ENCODE data around the gene PGD.

The PGD gene

GRCh38 chr1:10388387-10388715 is 10.5 kb upstream of the PGD start:
- Histone ChIP-seq H3K27ac (ENCODE audit: low read length, poor library complexity, severe bottlenecking) (no peak overlapping the region), H3K27me3 (ENCODE audit: control insufficient read depth in 1 of 2, insufficient read depth in 1 of 2, low read length in 2 of 2) (no peaks in the 10 kb centered on the region), H4K8ac (ENCODE audit: low read length) (no peak overlapping the region), H2BK15ac (ENCODE audit: low read depth, poor library complexity, severe bottlenecking) (no peak overlapping the region), H2AFZ (ENCODE audit: low read depth, low read length) (no peak overlapping the region), H3K14ac (ENCODE audit: low read length in 2 of 2) (no peak overlapping the region), H2AK5ac (ENCODE audit: low read length, severe bottlenecking) (no peak overlapping the region), H3K4me3 (ENCODE audit: insufficient read depth in 1 of 2, low read depth in 1 of 2, low read length in 2 of 2) (peak overlapping the region in 1 of 2 experiments; percentile 59), H3K18ac (ENCODE audit: low read depth in 1 of 2, low read length in 2 of 2) (no peak overlapping the region), H2BK120ac (ENCODE audit: low read depth, low read length) (no peak overlapping the region), H3K79me1 (replicated peaks; ENCODE audit: low read length, poor library complexity, severe bottlenecking) (peaks cover 3% of the 10 kb centered on the region), H3K4ac (ENCODE audit: low read depth in 1 of 2, low read length in 2 of 2) (no peak overlapping the region), H3K4me2 (ENCODE audit: low read length, poor library complexity, severe bottlenecking) (no peak overlapping the region), H3K4me1 (ENCODE audit: control insufficient read depth, insufficient read depth, low read depth, low read length) (peaks cover 2% of the 10 kb centered on the region), H2BK5ac (ENCODE audit: low read depth, low read length, poor library complexity, severe bottlenecking) (no peak overlapping the region), H3K23ac (ENCODE audit: low read length in 2 of 2) (no peak overlapping the region), H3K36me3 (ENCODE audit: control insufficient read depth in 1 of 2, insufficient read depth in 2 of 2, low read depth in 1 of 2, low read length in 2 of 2) (peaks cover 3 to 12% of the 10 kb centered on the region in 2 experiments), H3K9me3 (ENCODE audit: control insufficient read depth, low read length) (no peaks in the 10 kb centered on the region), H3K9ac (ENCODE audit: low read length) (peak overlapping the region; percentile 86), H2BK12ac (ENCODE audit: low read length in 2 of 2) (peak overlapping the region; percentile 18 to 34), H4K91ac (ENCODE audit: low read length) (no peak overlapping the region)
- DNase-seq: no peak
- whole genome bisulfite sequencing: 89% methylated on average over 2 of the region's 3 CpGs

- Histone ChIP-seq H3K36me3 (ENCODE audit: control insufficient read depth in 1 of 2, insufficient read depth in 2 of 2, low read depth in 1 of 2, low read length in 2 of 2) (peaks cover under 1 to 5% of the 10 kb centered on the region in 2 experiments), H3K4ac (ENCODE audit: low read depth in 1 of 2, low read length in 2 of 2) (no peak overlapping the region), H3K27ac (ENCODE audit: low read length, poor library complexity, severe bottlenecking) (no peak overlapping the region), H2BK5ac (ENCODE audit: low read depth, low read length, poor library complexity, severe bottlenecking) (no peak overlapping the region), H2BK15ac (ENCODE audit: low read depth, poor library complexity, severe bottlenecking) (no peak overlapping the region), H3K4me1 (ENCODE audit: control insufficient read depth, insufficient read depth, low read depth, low read length) (peaks cover 2% of the 10 kb centered on the region), H3K9ac (ENCODE audit: low read length) (peak overlapping the region; percentile 29), H3K23ac (ENCODE audit: low read length in 2 of 2) (no peak overlapping the region), H3K18ac (ENCODE audit: low read depth in 1 of 2, low read length in 2 of 2) (no peak overlapping the region), H3K14ac (ENCODE audit: low read length in 2 of 2) (no peak overlapping the region), H2AK5ac (ENCODE audit: low read length, severe bottlenecking) (no peak overlapping the region), H3K4me2 (ENCODE audit: low read length, poor library complexity, severe bottlenecking) (no peak overlapping the region), H4K91ac (ENCODE audit: low read length) (no peak overlapping the region), H4K8ac (ENCODE audit: low read length) (no peak overlapping the region), H2AFZ (ENCODE audit: low read depth, low read length) (no peak overlapping the region), H3K4me3 (ENCODE audit: insufficient read depth in 1 of 2, low read depth in 1 of 2, low read length in 2 of 2) (no peak overlapping the region), H3K27me3 (ENCODE audit: control insufficient read depth in 1 of 2, insufficient read depth in 1 of 2, low read length in 2 of 2) (no peaks in the 10 kb centered on the region), H2BK12ac (ENCODE audit: low read length in 2 of 2) (peak overlapping the region in 1 of 2 experiments; percentile 63), H3K9me3 (ENCODE audit: control insufficient read depth, low read length) (peaks cover 7% of the 10 kb centered on the region), H2BK120ac (ENCODE audit: low read depth, low read length) (no peak overlapping the region), H3K79me1 (replicated peaks; ENCODE audit: low read length, poor library complexity, severe bottlenecking) (peaks cover 3% of the 10 kb centered on the region)
- DNase-seq: no peak
- 96% methylated on average over 5 of the region's 6 CpGs for WGBS
These were observed 9.4 kb upstream of the PGD start for GRCh38 chr1:10389271-10389973.

GRCh38 chr1:10396870-10397269 is 2.0 kb upstream of the PGD start:
- Histone ChIP-seq H3K4me2 (ENCODE audit: low read length, poor library complexity, severe bottlenecking) (no peak overlapping the region), H3K14ac (ENCODE audit: low read length in 2 of 2) (no peak overlapping the region), H3K27me3 (ENCODE audit: control insufficient read depth in 1 of 2, insufficient read depth in 1 of 2, low read length in 2 of 2) (no peaks in the 10 kb centered on the region), H2BK120ac (ENCODE audit: low read depth, low read length) (no peak overlapping the region), H3K4me1 (ENCODE audit: control insufficient read depth, insufficient read depth, low read depth, low read length) (peaks cover 5% of the 10 kb centered on the region), H3K4me3 (ENCODE audit: insufficient read depth in 1 of 2, low read depth in 1 of 2, low read length in 2 of 2) (no peak overlapping the region), H3K27ac (ENCODE audit: low read length, poor library complexity, severe bottlenecking) (no peak overlapping the region), H3K79me1 (replicated peaks; ENCODE audit: low read length, poor library complexity, severe bottlenecking) (peaks cover 1% of the 10 kb centered on the region), H2BK5ac (ENCODE audit: low read depth, low read length, poor library complexity, severe bottlenecking) (no peak overlapping the region), H2BK12ac (ENCODE audit: low read length in 2 of 2) (no peak overlapping the region), H4K8ac (ENCODE audit: low read length) (no peak overlapping the region), H4K91ac (ENCODE audit: low read length) (no peak overlapping the region), H3K36me3 (ENCODE audit: control insufficient read depth in 1 of 2, insufficient read depth in 2 of 2, low read depth in 1 of 2, low read length in 2 of 2) (peaks cover 3 to 8% of the 10 kb centered on the region in 2 experiments), H3K23ac (ENCODE audit: low read length in 2 of 2) (no peak overlapping the region), H3K4ac (ENCODE audit: low read depth in 1 of 2, low read length in 2 of 2) (no peak overlapping the region), H3K9me3 (ENCODE audit: control insufficient read depth, low read length) (peaks cover 9% of the 10 kb centered on the region), H2AFZ (ENCODE audit: low read depth, low read length) (no peak overlapping the region), H3K9ac (ENCODE audit: low read length) (no peak overlapping the region), H2AK5ac (ENCODE audit: low read length, severe bottlenecking) (no peak overlapping the region), H3K18ac (ENCODE audit: low read depth in 1 of 2, low read length in 2 of 2) (no peak overlapping the region), H2BK15ac (ENCODE audit: low read depth, poor library complexity, severe bottlenecking) (no peak overlapping the region)
- 100% methylated on average over 2 of the region's 3 CpGs for WGBS
- DNase-seq: no peak

- no peak overlapping the region for H4K91ac ChIP-seq (ENCODE audit: low read length)
These were observed 558 bp upstream of the PGD start for GRCh38 chr1:10398278-10398733.

More at GRCh38 chr1:10398278-10398733, 558 bp upstream of the PGD start:
- Histone ChIP-seq H3K4me1 (ENCODE audit: control insufficient read depth, insufficient read depth, low read depth, low read length) (peaks cover 5% of the 10 kb centered on the region), H3K27me3 (ENCODE audit: control insufficient read depth in 1 of 2, insufficient read depth in 1 of 2, low read length in 2 of 2) (no peaks in the 10 kb centered on the region), H4K8ac (ENCODE audit: low read length) (no peak overlapping the region), H3K23ac (ENCODE audit: low read length in 2 of 2) (peak overlapping the region in 1 of 2 experiments; percentile 1), H3K27ac (ENCODE audit: low read length, poor library complexity, severe bottlenecking) (peak overlapping the region; percentile 53), H2AK5ac (ENCODE audit: low read length, severe bottlenecking) (no peak overlapping the region), H2BK120ac (ENCODE audit: low read depth, low read length) (no peak overlapping the region), H2BK5ac (ENCODE audit: low read depth, low read length, poor library complexity, severe bottlenecking) (no peak overlapping the region), H3K36me3 (ENCODE audit: control insufficient read depth in 1 of 2, insufficient read depth in 2 of 2, low read depth in 1 of 2, low read length in 2 of 2) (peaks cover 5 to 21% of the 10 kb centered on the region in 2 experiments), H3K14ac (ENCODE audit: low read length in 2 of 2) (peak overlapping the region in 1 of 2 experiments; percentile 6), H3K79me1 (replicated peaks; ENCODE audit: low read length, poor library complexity, severe bottlenecking) (peaks cover 1% of the 10 kb centered on the region), H2AFZ (ENCODE audit: low read depth, low read length) (peak overlapping the region; percentile 80), H3K9me3 (ENCODE audit: control insufficient read depth, low read length) (peaks cover 9% of the 10 kb centered on the region), H3K9ac (ENCODE audit: low read length) (peak overlapping the region; percentile 95), H2BK15ac (ENCODE audit: low read depth, poor library complexity, severe bottlenecking) (no peak overlapping the region), H2BK12ac (ENCODE audit: low read length in 2 of 2) (peak overlapping the region in 1 of 2 experiments; percentile 17), H3K4me2 (ENCODE audit: low read length, poor library complexity, severe bottlenecking) (peak overlapping the region; percentile 86), H3K4me3 (ENCODE audit: insufficient read depth in 1 of 2, low read depth in 1 of 2, low read length in 2 of 2) (peak overlapping the region; percentile 76 to 89), H3K4ac (ENCODE audit: low read depth in 1 of 2, low read length in 2 of 2) (peak overlapping the region; percentile 19 to 75), H3K18ac (ENCODE audit: low read depth in 1 of 2, low read length in 2 of 2) (peak overlapping the region in 1 of 2 experiments; percentile 76)
- no peak for DNase-seq
- 2% methylated on average over 34 of the region's 34 CpGs for WGBS

Data from mesenchymal stem cell (in vitro differentiated cells and primary cell).